HL-60/S4 treated with retinoic acid at 250 ng/mL for 4 days and 3 days (cell line): ENCODE measurements around the gene CAB39L.
"Not testable (repeated sequence)": the region's sequence is repeated elsewhere in the genome, so short reads cannot be mapped to it uniquely, and the experiment has no call there.

Source experiments
- in situ Hi-C: fragments of 300-500 bp; cut with MboI; formaldehyde crosslinking; loops from 2 replicates; pipeline ENCODE4 v1.7.0; 2022; ENCODE audit warnings: low sequenced_read_pairs

Gene CAB39L

DNA sequence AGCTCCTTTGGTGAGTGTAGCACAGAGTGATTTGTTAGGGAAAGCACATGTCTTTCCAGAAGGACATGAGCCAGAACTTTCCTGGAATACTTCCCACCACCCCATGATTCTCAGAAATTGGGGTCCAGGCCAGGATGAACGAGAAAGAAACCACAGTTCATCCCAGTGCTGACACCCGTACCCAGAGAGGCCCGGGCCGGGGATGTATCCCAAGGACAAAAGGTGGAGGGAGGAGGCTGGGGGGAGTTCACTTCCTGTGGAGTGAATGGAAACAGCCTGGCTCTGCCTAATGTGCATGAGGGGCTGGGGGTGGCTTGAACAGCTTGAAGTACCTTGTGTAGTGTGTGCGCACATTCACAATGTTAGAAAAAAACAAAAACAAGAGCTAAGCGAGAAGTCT, 148.6 kb downstream of the CAB39L start:
- in situ Hi-C loops: no loop called here

- in situ Hi-C loops: not testable (repeated sequence)
Measured at GRCh38 chr13:49294723-49295122, 149.1 kb downstream of the CAB39L start.

DNA sequence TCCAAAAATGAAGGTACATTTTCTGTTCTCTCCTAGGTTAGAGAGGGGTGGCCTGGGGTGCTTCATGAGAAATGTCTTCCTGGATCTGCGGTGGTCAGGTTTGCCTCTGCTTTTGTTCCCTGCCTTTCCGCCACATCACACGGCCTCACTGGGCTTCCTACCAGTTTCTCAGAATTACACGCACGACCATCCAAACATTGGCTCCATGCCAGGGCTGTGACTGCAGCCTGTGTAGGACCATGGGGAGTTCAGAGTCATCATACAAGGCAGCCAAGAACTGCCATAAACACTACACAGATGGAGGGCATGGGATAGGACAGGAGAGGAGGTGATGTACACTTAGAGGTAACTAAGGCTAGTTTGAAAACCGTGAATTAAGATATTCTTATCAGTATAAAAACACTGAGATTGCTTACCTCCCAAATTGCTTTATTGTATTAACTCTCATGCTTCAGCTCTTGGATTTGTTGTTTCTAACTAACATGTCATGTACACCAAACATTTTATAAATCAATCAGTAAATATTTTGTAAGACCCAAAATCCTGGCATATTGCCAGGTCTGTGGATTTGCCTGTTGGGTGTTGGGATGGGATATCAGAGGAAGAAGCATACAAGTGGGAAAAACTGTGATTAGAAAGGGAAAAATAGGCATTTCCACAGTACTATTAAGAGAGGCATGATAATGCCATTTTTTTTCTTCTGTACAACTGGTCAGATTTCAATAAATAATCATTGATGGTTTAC, 150.9 kb downstream of the CAB39L start:
- in situ Hi-C loops: no loop called here

DNA sequence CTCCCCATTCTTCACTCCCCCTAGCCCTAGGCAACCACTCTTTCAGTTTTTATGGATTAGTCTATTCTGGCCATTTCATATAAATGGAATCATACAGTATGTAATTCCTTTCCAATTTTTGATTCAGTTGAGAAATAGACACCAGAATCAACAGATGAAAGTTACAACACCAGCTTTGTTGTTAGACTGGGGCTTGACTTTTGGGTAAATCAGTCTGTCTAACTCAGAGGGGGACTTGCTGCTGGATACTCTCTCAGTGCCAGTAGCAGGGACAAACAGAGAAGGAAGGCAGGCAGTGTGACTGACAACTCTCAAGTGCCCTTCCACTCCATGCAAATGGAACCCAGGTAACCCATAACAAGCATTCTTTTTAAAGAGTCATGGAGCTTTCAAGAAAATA, 155.4 kb downstream of the CAB39L start:
- in situ Hi-C loops: no loop called here

- in situ Hi-C loops: no loop called here
Measured at GRCh38 chr13:49287995-49288394, 155.9 kb downstream of the CAB39L start.

GRCh38 chr13:49279885-49280284, 164.0 kb downstream of the CAB39L start:
- in situ Hi-C loops: no loop called here

DNA sequence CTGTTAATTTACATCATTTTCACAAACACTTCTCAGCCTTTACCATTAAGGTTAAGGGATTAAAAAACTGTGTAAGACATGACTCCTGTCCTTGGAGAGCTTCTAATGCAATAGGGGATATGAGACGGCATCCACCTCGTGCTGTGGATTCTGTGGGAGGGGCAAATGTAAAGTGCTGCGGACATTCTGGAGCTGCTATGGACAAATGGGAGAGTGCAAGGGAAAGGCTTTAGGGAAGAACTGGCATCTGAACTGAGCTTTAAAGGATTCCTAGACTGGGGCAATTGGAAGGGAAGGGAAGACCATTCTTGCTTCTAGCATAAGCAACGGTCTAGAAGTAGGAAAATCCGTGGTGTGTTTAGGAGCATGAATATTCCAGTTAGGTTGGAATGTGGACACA, 164.8 kb downstream of the CAB39L start:
- in situ Hi-C loops: no loop called here

GRCh38 chr13:49278211-49278610, 165.7 kb downstream of the CAB39L start:
- in situ Hi-C loops: no loop called here

DNA sequence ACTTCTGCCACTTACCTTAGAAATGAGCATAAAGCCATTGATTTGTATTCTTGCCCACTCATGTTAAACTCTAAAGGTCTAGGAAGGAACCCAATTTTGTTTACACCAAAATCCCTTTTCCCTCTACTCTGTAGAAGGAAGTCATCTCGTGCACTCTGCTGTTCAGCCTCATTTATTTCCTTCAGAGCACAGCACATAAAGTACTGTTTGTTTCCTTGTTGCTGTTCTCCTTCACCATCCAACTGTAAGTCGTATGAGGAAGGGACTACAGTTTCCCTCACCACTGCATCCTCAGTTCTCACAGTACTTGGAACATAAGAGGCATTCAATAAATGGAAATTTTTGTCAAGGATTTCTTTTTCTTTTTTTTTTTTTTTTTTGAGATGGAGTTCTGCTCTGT, 171.6 kb downstream of the CAB39L start:
- in situ Hi-C loops: no loop called here

DNA sequence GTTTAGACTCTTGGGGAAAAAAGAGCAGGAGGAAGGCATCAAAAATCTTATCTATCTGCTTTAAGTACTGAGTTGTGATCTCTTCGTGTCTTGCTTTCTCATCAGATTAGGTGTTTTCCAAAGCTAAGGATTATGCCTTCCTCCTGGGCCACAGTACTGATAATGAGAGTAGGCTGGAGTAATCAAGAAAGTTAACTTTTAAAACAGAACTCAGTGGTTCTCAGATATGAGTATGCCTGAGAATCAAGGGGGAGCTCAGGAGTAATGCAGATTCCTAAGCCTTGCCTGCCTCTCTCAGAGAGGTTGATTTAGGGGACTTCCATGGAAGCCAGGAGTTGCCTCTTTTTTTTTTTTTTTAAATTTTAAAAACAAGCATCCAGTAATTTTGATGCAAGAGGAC, 172.6 kb downstream of the CAB39L start:
- in situ Hi-C loops: no loop called here

- in situ Hi-C loops: no loop called here
Measured at GRCh38 chr13:49265822-49266221, 178.0 kb downstream of the CAB39L start.

DNA sequence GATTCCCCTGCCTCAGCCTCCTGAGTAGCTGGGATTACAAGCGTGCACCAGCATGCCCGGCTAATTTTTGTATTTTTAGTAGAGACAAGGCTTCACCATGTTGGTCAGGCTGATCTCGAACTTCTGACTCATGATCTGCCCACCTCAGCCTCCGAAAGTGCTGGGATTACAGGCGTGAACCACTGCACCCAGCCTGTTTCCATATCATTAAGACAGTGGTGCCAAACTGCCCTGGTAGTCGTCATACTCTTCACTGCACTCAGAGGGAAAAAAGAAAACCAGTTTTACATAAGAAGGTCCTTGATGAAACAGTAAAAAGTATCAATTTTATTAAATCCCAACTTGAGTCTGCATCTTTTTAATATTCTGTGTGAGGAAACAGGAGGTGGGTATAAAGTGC, 181.2 kb downstream of the CAB39L start:
- in situ Hi-C loops: no loop called here

DNA sequence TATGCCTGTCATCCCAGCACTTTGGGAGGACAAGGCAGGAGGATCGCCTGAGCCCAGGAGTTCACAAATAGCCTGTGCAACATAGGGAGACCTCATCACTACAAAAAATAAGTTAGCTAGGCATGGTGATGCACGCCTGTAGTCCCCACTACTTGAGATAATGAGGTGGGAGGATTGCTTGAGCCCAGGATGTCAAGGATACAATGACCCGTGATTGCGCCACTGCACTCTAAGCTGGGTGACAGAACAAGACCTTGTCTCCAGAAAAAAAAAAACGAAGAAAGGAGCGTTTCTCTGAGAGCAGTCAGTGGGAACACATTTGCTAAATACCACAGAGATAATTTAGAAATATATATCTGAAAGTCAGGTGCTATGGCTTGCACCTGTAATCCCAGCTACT, 184.3 kb downstream of the CAB39L start:
- in situ Hi-C loops: no loop called here
